Smooth muscle cell (in vitro differentiated cells): ENCODE data around the gene CAMK2N1. TPM values are rescaled to one million over a fixed set of nuclear protein-coding genes. Genes with fewer than 3 reads are reported as not detected.

ENCODE experiments used
- DNase-seq: peaks from one replicate; lab custom pipeline; 2025; ENCODE audit not compliant: unreplicated experiment; lab: John Stamatoyannopoulos, UW
- H2AFZ ChIP-seq: fragments of 200-600 bp; sonication (generic); 2 replicates; pipeline ENCODE4 v1.6.0; 2016; ENCODE audit warnings: antibody characterized with exemption, low read depth, mild to moderate bottlenecking
- H3F3A ChIP-seq: fragments of 200-600 bp; sonication (generic); 2 replicates; pipeline ENCODE4 v1.6.0; 2017; ENCODE audit warnings: antibody characterized with exemption, low read depth
- H3K27ac ChIP-seq: fragments of 200-600 bp; sonication (generic); 2 replicates; pipeline ENCODE4 v1.5.1; 2016; ENCODE audit warnings: low read depth, mild to moderate bottlenecking
- H3K27me3 ChIP-seq: fragments of 200-600 bp; sonication (generic); 2 replicates; pipeline ENCODE4 v1.6.1; 2016; ENCODE audit warnings: low read depth, mild to moderate bottlenecking
- H3K36me3 ChIP-seq: fragments of 200-600 bp; sonication (generic); 2 replicates; pipeline ENCODE4 v1.5.1; 2016; ENCODE audit warnings: low read depth
- H3K4me1 ChIP-seq: fragments of 200-600 bp; sonication (generic); 2 replicates; pipeline ENCODE4 v1.5.1; 2016; ENCODE audit warnings: low read depth
- H3K4me2 ChIP-seq: fragments of 200-600 bp; sonication (generic); 2 replicates; pipeline ENCODE4 v1.6.0; 2016; ENCODE audit warnings: mild to moderate bottlenecking
- H3K4me3 ChIP-seq: fragments of 200-600 bp; sonication (generic); 2 replicates; pipeline ENCODE4 v1.5.1; 2016; ENCODE audit warnings: mild to moderate bottlenecking
- H3K79me2 ChIP-seq: fragments of 200-600 bp; sonication (generic); 2 replicates; pipeline ENCODE4 v1.6.0; 2016; ENCODE audit warnings: low read depth, mild to moderate bottlenecking
- H3K9ac ChIP-seq: fragments of 200-600 bp; sonication (generic); 2 replicates; pipeline ENCODE4 v1.6.0; 2016; ENCODE audit warnings: low read depth
- H3K9me3 ChIP-seq: fragments of 200-600 bp; sonication (generic); replicated peaks from 2 replicates; pipeline ENCODE4 v1.5.1; 2016; ENCODE audit warnings: low read depth
- H4K20me1 ChIP-seq: fragments of 200-600 bp; sonication (generic); 2 replicates; pipeline ENCODE4 v1.6.0; 2016; ENCODE audit warnings: low read depth
- CTCF ChIP-seq: fragments of 200-600 bp; sonication (generic); IDR thresholded peaks from 2 replicates; pipeline ENCODE4 v1.5.1; 2017; ENCODE audit warnings: borderline replicate concordance, mild to moderate bottlenecking, antibody characterized with exemption; ENCODE audit not compliant: insufficient read depth, poor library complexity, severe bottlenecking
- WGBS: methylation state at CpG from one replicate; pipeline ENCODE4 v1.1.7; 2016; ENCODE audit warnings: low lambda C conversion rate; 5-methylcytosine and 5-hydroxymethylcytosine counted together
- polyA plus RNA-seq: library from polyadenylated mRNA; unstranded; fragments of >200 nt; fragmentation: Nextera tagmentation; extraction: Ambion mirVana; gene quantifications from 2 replicates; pipeline ENCODE4 v1.2.1, GENCODE V29; 2016
- total RNA-seq: library from RNA; depleted of rRNA; stranded (reverse); fragments of >200 nt; gene quantifications from 2 replicates; pipeline ENCODE4 v1.2.3, GENCODE V29; 2014

Gene CAMK2N1
- total and polyA plus RNA-seq, 2 experiments from 2014 or later = 11.0 to 13.2 TPM

DNA sequence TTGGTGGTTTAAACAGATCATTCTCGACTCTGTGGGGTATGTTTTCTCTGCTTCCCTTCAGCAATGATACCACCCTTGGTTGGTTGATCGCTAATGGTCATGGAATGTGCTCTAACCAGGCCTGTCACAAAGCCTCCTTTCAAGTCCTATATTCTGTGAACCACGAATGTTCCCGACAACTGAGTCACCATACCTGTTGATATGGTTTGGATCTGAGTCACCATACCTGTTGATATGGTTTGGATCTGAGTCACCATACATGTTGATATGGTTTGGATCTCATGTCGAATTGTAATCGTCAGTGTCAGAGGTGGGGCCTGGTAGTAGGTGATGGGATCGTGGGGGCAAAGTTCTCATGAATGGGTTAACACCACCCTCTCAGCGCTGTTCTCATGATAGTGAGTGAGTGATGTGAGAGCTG is 10.2 kb upstream of the CAMK2N1 start:
- H4K20me1 ChIP-seq = peaks cover 7% of the 10 kb centered on the region
- no peaks in the 10 kb centered on the region for H3F3A ChIP-seq
- no peaks in the 10 kb centered on the region for H3K4me1 ChIP-seq
- peak overlapping the region; percentile 87 for H3K27ac ChIP-seq
- no peak overlapping the region for H3K4me3 ChIP-seq
- DNase-seq = no peak
- no peak overlapping the region for H3K9ac ChIP-seq
- H3K4me2 ChIP-seq = peak overlapping the region; percentile 19
- no peak overlapping the region for H2AFZ ChIP-seq
- H3K27me3 ChIP-seq = no peaks in the 10 kb centered on the region
- WGBS = 44% methylated on average over 8 of the region's 8 CpGs
- H3K36me3 ChIP-seq = no peaks in the 10 kb centered on the region
- H3K9me3 ChIP-seq = no peaks in the 10 kb centered on the region
- H3K79me2 ChIP-seq = no peaks in the 10 kb centered on the region
- no peak for TF ChIP-seq CTCF

GRCh38 chr1:20495661-20496060 is 9.7 kb upstream of the CAMK2N1 start:
- H3K9ac ChIP-seq = peak overlapping the region; percentile 23
- no peaks in the 10 kb centered on the region for H3K9me3 ChIP-seq
- no peaks in the 10 kb centered on the region for H3K79me2 ChIP-seq
- no peak overlapping the region for H2AFZ ChIP-seq
- no peak for DNase-seq
- no peaks in the 10 kb centered on the region for H3K36me3 ChIP-seq
- WGBS = 86% methylated on average over 1 of the region's 1 CpG
- peak overlapping the region; percentile 87 for H3K27ac ChIP-seq
- TF ChIP-seq CTCF = no peak
- peak overlapping the region; percentile 19 for H3K4me2 ChIP-seq
- H3K4me3 ChIP-seq = no peak overlapping the region
- H3F3A ChIP-seq = no peaks in the 10 kb centered on the region
- no peaks in the 10 kb centered on the region for H3K27me3 ChIP-seq
- no peaks in the 10 kb centered on the region for H3K4me1 ChIP-seq
- H4K20me1 ChIP-seq = peaks cover 7% of the 10 kb centered on the region

- DNase-seq = no peak
- Histone ChIP-seq H3K4me3 (no peak overlapping the region), H3K9me3 (no peaks in the 10 kb centered on the region), H2AFZ (no peak overlapping the region), H4K20me1 (peaks cover 5% of the 10 kb centered on the region), H3K4me2 (no peak overlapping the region), H3K27me3 (no peaks in the 10 kb centered on the region), H3K79me2 (no peaks in the 10 kb centered on the region), H3K36me3 (no peaks in the 10 kb centered on the region), H3K27ac (peak overlapping the region; percentile 87), H3K4me1 (no peaks in the 10 kb centered on the region), H3F3A (no peaks in the 10 kb centered on the region), H3K9ac (no peak overlapping the region)
- no peak for TF ChIP-seq CTCF
- 62% methylated on average over 5 of the region's 5 CpGs for WGBS
These were observed 8.8 kb upstream of the CAMK2N1 start for GRCh38 chr1:20494609-20495311.
